OCI-LY3 (cell line): ENCODE results near the gene ARL1.

Experiments
- EZH2phosphoT487 ChIP-seq: fragments of 200-600 bp; shearing (Covaris generic); IDR thresholded peaks from 2 replicates; pipeline ENCODE4 v1.6.1; 2018; ENCODE audit warnings: antibody characterized with exemption, mixed run types, low read depth
- TF ChIP-seq, protein P1 (sequence below): fragments of 200-600, 300-600 bp; sonication (generic); IDR thresholded peaks from 2 replicates; pipeline ENCODE4 v1.5.1; 2014; ENCODE audit warnings: antibody characterized with exemption, low read length, low read depth

DNA sequence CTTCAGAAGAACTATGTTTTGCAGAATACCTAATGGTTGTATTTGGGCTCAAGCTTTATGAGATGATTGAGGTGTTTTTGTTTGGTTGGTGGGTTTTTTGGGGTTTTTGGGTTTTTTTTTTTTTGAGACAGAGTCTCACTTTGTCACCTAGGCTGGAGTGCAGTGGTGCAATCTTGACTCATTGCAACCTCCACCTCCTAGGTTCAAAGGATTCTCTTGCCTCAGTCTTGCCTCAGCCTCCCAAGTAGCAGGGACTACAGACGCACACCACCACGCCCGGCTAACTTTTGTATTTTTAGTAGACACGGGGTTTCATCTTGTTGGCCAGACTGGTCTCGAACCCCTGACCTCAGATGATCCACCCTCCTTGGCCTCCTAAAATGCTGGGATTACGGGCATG, 39.6 kb downstream of the ARL1 start:
- TF ChIP-seq, protein P1, sequence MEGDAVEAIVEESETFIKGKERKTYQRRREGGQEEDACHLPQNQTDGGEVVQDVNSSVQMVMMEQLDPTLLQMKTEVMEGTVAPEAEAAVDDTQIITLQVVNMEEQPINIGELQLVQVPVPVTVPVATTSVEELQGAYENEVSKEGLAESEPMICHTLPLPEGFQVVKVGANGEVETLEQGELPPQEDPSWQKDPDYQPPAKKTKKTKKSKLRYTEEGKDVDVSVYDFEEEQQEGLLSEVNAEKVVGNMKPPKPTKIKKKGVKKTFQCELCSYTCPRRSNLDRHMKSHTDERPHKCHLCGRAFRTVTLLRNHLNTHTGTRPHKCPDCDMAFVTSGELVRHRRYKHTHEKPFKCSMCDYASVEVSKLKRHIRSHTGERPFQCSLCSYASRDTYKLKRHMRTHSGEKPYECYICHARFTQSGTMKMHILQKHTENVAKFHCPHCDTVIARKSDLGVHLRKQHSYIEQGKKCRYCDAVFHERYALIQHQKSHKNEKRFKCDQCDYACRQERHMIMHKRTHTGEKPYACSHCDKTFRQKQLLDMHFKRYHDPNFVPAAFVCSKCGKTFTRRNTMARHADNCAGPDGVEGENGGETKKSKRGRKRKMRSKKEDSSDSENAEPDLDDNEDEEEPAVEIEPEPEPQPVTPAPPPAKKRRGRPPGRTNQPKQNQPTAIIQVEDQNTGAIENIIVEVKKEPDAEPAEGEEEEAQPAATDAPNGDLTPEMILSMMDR: no peak
- TF ChIP-seq EZH2phosphoT487: no peak
